ENCODE results near the gene ZC2HC1B.

Gene ZC2HC1B

GRCh38 chr6:143940011-143940597 lies 75.8 kb downstream of the ZC2HC1B start:
- H3K27ac ChIP-seq, result no peak overlapping the region
- H3K4me3 ChIP-seq, result no peak overlapping the region
- H3K4me2 ChIP-seq, result no peak overlapping the region
- TF ChIP-seq Cebpa-rat (IDR thresholded peaks at IDR 0.05), result no peak
- no peaks in the 10 kb centered on the region for H3K9me3 ChIP-seq
- no peaks in the 10 kb centered on the region for H4K20me1 ChIP-seq
- H3K9ac ChIP-seq, result no peak overlapping the region
- H3K27me3 ChIP-seq, result no peaks in the 10 kb centered on the region
- H3K36me3 ChIP-seq, result no peaks in the 10 kb centered on the region
- no peaks in the 10 kb centered on the region for H3K4me1 ChIP-seq

DNA sequence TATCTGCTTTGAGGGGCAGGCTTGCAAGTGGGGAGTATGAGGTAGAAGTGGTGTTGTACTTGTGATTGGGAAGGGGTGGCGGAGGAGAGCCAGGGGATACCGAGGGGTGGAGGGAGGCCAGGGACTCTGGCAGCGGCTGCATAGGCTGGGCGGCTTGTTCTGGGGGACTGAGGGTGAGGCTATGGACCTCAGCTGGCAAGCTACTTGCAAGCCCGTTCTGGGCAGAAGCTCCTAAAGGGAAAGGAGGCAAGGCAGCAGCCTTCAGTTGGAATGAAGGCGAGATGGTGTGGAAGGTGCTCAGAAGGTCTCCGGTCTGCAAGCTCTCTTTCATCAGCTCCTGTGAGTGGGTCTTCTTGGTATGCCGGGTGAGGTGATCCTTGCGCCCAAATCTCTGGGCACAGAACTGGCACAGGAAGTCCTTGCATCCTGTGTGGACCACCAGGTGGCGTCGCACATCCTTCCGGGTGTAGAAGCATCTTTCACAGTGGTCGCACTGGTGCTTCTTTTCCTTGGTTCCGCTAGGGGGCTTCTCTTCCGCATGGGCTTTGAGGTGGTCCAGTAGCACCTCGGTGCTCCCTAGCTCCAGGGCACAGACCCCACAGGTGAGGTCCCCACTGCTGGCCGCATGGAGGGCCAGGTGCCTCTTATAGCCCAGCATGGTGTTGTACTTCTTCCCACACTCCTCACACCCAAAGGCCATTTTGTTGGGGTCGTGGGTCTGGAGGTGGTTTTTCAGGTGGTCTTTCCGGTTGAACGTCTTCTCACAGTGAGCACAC lies 77.8 kb downstream of the ZC2HC1B start:
- H3K4me1 ChIP-seq, result no peaks in the 10 kb centered on the region
- H3K27me3 ChIP-seq, result no peaks in the 10 kb centered on the region
- no peak overlapping the region for H3K27ac ChIP-seq
- H4K20me1 ChIP-seq, result no peaks in the 10 kb centered on the region
- TF ChIP-seq Cebpa-rat (IDR thresholded peaks at IDR 0.05), result no peak
- no peak overlapping the region for H3K9ac ChIP-seq
- H3K36me3 ChIP-seq, result no peaks in the 10 kb centered on the region
- H3K4me2 ChIP-seq, result no peak overlapping the region
- H3K4me3 ChIP-seq, result no peak overlapping the region
- peaks cover 4% of the 10 kb centered on the region; the same call in 1 of the 2 replicates for H3K9me3 ChIP-seq

- TF ChIP-seq Cebpa-rat (IDR thresholded peaks at IDR 0.05), result no peak
Observed at GRCh38 chr6:143948208-143948607, 83.9 kb downstream of the ZC2HC1B start.

DNA sequence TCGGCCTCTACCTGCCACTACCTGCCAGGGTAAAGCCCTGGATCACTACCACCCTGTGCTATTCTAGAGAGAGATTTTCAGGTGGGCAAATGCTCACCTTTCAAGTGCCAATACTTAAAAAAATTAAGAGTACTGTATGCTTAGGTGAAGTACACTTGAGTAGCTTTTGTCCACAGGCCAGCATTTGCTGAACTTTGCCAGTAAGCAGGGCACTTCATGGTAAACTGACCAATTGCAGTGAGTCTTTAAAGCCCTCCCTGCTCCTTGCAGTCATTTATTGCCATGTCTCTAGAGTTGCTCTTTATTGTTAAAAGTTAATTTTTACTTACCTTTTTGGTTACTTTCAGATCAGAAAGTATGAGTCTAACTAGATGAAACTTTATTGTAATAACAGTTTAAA lies 85.3 kb downstream of the ZC2HC1B start:
- peaks cover 10% of the 10 kb centered on the region for H3K4me1 ChIP-seq
- peaks cover 14% of the 10 kb centered on the region for H3K9me3 ChIP-seq
- H3K9ac ChIP-seq, result no peak overlapping the region
- no peaks in the 10 kb centered on the region for H3K36me3 ChIP-seq
- no peak overlapping the region for H3K4me3 ChIP-seq
- no peak overlapping the region for H3K27ac ChIP-seq
- H4K20me1 ChIP-seq, result no peaks in the 10 kb centered on the region
- H3K4me2 ChIP-seq, result no peak overlapping the region
- TF ChIP-seq Cebpa-rat (IDR thresholded peaks at IDR 0.05), result no peak
- H3K27me3 ChIP-seq, result no peaks in the 10 kb centered on the region

More at GRCh38 chr6:143948208-143948607, 83.9 kb downstream of the ZC2HC1B start:
- no peaks in the 10 kb centered on the region for H3K27me3 ChIP-seq
- peaks cover 10% of the 10 kb centered on the region for H3K4me1 ChIP-seq
- H3K9me3 ChIP-seq, result peaks cover 14% of the 10 kb centered on the region
- no peaks in the 10 kb centered on the region for H4K20me1 ChIP-seq
- no peak overlapping the region for H3K27ac ChIP-seq
- no peaks in the 10 kb centered on the region for H3K36me3 ChIP-seq
- no peak overlapping the region for H3K9ac ChIP-seq
- no peak overlapping the region for H3K4me3 ChIP-seq
- no peak overlapping the region for H3K4me2 ChIP-seq

DNA sequence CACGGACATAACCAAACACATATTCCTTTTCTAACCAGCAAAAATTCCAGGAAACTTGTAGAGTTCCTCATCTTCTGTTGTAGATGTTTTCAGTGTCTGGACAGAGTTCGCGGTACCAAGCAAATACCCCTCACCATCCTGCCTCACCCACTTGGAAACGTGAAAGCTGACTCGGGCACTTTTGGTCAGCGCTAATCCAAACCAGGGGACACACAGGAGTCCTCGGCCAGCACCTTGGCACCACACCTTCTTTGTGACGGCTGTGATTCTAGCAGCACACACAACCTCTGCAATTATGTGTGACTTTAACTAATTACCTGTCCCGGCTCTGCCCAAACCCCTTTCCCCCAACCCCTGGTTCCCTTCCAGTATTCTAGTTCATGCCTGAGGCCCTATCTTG lies 85.7 kb downstream of the ZC2HC1B start:
- no peak overlapping the region for H3K27ac ChIP-seq
- H3K4me3 ChIP-seq, result no peak overlapping the region
- H3K9me3 ChIP-seq, result peaks cover 14% of the 10 kb centered on the region
- peaks cover 10% of the 10 kb centered on the region for H3K4me1 ChIP-seq
- no peak overlapping the region for H3K9ac ChIP-seq
- TF ChIP-seq Cebpa-rat (IDR thresholded peaks at IDR 0.05), result no peak
- no peak overlapping the region for H3K4me2 ChIP-seq
- H3K27me3 ChIP-seq, result no peaks in the 10 kb centered on the region
- H3K36me3 ChIP-seq, result no peaks in the 10 kb centered on the region
- H4K20me1 ChIP-seq, result no peaks in the 10 kb centered on the region

GRCh38 chr6:143950875-143951274 lies 86.6 kb downstream of the ZC2HC1B start:
- TF ChIP-seq Cebpa-rat (IDR thresholded peaks at IDR 0.05), result no peak
- H3K9ac ChIP-seq, result no peak overlapping the region
- no peak overlapping the region for H3K4me2 ChIP-seq
- H3K4me3 ChIP-seq, result no peak overlapping the region
- no peaks in the 10 kb centered on the region for H3K27me3 ChIP-seq
- H3K36me3 ChIP-seq, result no peaks in the 10 kb centered on the region
- H3K9me3 ChIP-seq, result peaks cover 14% of the 10 kb centered on the region
- no peaks in the 10 kb centered on the region for H4K20me1 ChIP-seq
- no peak overlapping the region for H3K27ac ChIP-seq
- peaks cover 10% of the 10 kb centered on the region for H3K4me1 ChIP-seq

DNA sequence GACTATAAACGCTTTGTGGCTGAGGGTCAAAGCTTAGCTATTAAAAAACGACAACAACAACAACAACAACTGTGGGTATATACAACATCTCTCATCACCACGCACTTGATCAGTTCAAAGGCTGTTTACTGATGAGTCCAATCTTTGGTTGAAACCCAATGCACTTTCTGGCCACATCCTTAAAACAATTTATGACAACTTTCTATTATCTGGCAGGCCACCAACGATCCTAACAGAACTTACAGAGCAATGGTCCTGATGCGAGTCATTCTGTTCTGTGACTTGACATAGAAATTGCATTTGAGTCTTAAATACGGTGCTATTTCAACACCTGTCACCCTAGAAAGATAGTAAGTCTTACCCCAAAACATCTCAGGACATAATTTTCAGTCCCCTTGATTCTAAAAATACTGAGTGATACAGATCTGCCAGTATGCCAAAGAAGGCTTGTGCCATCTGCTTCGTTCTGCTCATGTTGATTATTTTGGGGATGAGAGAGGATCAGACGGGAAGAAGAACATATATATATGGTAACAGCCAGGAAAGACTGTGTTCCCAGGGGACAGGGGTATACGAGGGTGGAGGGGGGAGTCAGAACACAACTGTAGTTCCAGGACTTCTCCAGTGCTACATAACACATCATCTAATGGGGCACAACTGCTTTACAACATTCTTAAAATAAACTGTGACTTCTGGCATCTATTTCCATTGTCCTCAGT lies 87.9 kb downstream of the ZC2HC1B start:
- H3K4me1 ChIP-seq, result peaks cover 10% of the 10 kb centered on the region
- no peak overlapping the region for H3K9ac ChIP-seq
- no peak overlapping the region for H3K4me3 ChIP-seq
- no peak overlapping the region for H3K27ac ChIP-seq
- no peaks in the 10 kb centered on the region for H3K27me3 ChIP-seq
- H4K20me1 ChIP-seq, result no peaks in the 10 kb centered on the region
- H3K36me3 ChIP-seq, result no peaks in the 10 kb centered on the region
- peaks cover 8% of the 10 kb centered on the region for H3K9me3 ChIP-seq
- H3K4me2 ChIP-seq, result peak overlapping the region; percentile 38
- TF ChIP-seq Cebpa-rat (IDR thresholded peaks at IDR 0.05), result no peak

- TF ChIP-seq Cebpa-rat (IDR thresholded peaks at IDR 0.05), result no peak
- H3K27me3 ChIP-seq, result no peaks in the 10 kb centered on the region
Observed at GRCh38 chr6:143952947-143953701, 88.8 kb downstream of the ZC2HC1B start.

DNA sequence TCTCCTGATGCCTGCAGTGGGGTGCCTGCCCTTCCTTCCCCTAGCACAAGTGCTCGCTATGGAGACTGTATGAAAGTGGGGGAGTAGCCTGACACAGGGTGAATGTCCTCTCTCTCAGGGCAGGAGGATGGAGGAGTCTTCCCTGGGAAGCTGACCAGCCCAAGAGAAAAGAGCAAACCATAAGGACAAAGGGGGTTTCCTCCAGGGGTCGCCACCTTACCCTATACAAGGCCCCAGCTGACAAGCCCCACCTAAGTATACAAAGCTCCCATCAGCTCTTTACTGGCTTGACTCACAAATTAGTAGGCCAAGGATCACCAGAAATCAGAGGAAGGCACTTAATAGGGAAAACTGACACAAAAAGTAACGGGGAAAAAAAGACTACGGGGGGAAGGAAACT lies 89.6 kb downstream of the ZC2HC1B start:
- no peak for TF ChIP-seq Cebpa-rat (IDR thresholded peaks at IDR 0.05)
- no peaks in the 10 kb centered on the region for H3K9me3 ChIP-seq
- no peaks in the 10 kb centered on the region for H3K36me3 ChIP-seq
- H3K4me2 ChIP-seq, result no peak overlapping the region
- no peak overlapping the region for H3K27ac ChIP-seq
- no peaks in the 10 kb centered on the region for H4K20me1 ChIP-seq
- H3K4me1 ChIP-seq, result peaks cover 10% of the 10 kb centered on the region
- no peaks in the 10 kb centered on the region for H3K27me3 ChIP-seq
- H3K4me3 ChIP-seq, result no peak overlapping the region
- no peak overlapping the region for H3K9ac ChIP-seq

More at GRCh38 chr6:143952947-143953701, 88.8 kb downstream of the ZC2HC1B start:
- Histone ChIP-seq H3K4me1 (peaks cover 10% of the 10 kb centered on the region), H3K4me3 (no peak overlapping the region), H3K9me3 (no peaks in the 10 kb centered on the region), H3K9ac (no peak overlapping the region), H3K27ac (no peak overlapping the region), H3K36me3 (no peaks in the 10 kb centered on the region), H3K4me2 (peak overlapping the region; percentile 38), H4K20me1 (no peaks in the 10 kb centered on the region)

Data from BLaER1 (cell line).